Upper lobe of right lung (tissue), 1 donor: ENCODE data around the gene ZNF354C. TPM values are rescaled to one million over a fixed set of nuclear protein-coding genes. Genes with fewer than 3 reads are reported as not detected.

Experiments used
- ATAC-seq: fragments of 200-7000 bp; cut with Tn5 transposase; one replicate; pipeline ENCODE4 v1.9.1; 2020; ENCODE audit warnings: mild to moderate bottlenecking, moderate library complexity
- DNase-seq: peaks from one replicate; pipeline ENCODE4 v3.0.0-alpha.2; 2020
- H3K27ac ChIP-seq: fragments of 200-600 bp; one replicate; pipeline ENCODE4 v1.8.0; 2022
- H3K27me3 ChIP-seq: fragments of 200-600 bp; one replicate; pipeline ENCODE4 v1.8.0; 2022; ENCODE audit warnings: mild to moderate bottlenecking
- H3K36me3 ChIP-seq: fragments of 200-600 bp; one replicate; pipeline ENCODE4 v1.8.0; 2022
- H3K4me1 ChIP-seq: fragments of 200-600 bp; one replicate; pipeline ENCODE4 v1.8.0; 2022
- H3K4me3 ChIP-seq: fragments of 200-600 bp; one replicate; pipeline ENCODE4 v1.8.0; 2022; ENCODE audit warnings: mild to moderate bottlenecking
- H3K9me3 ChIP-seq: fragments of 200-600 bp; one replicate; pipeline ENCODE4 v1.8.0; 2022
- intact Hi-C: fragments of 100-400 bp; cut with DNase I; formaldehyde crosslinking; loops from one replicate; pipeline ENCODE4 v1.11.0; 2022
- total RNA-seq: library from RNA; stranded (reverse); fragmentation: NEBNext Ultra II Directional; extraction: Animal tissue kit (Norgen Biotek cat#: 25700); gene quantifications from one replicate; pipeline ENCODE4 v1.2.1, GENCODE V29; 2021
- TF ChIP-seq, protein P1 (sequence below): fragments of 200-600 bp; IDR thresholded peaks from one replicate; pipeline ENCODE4 v1.8.0; 2022; ENCODE audit warnings: antibody characterized with exemption
- donor health status: DM: no; HTN: yes; CAD: no; lungs with severe emphysema.

The ZNF354C gene
- total RNA-seq, 1 donor from 2014 or later: 6.7 TPM

DNA sequence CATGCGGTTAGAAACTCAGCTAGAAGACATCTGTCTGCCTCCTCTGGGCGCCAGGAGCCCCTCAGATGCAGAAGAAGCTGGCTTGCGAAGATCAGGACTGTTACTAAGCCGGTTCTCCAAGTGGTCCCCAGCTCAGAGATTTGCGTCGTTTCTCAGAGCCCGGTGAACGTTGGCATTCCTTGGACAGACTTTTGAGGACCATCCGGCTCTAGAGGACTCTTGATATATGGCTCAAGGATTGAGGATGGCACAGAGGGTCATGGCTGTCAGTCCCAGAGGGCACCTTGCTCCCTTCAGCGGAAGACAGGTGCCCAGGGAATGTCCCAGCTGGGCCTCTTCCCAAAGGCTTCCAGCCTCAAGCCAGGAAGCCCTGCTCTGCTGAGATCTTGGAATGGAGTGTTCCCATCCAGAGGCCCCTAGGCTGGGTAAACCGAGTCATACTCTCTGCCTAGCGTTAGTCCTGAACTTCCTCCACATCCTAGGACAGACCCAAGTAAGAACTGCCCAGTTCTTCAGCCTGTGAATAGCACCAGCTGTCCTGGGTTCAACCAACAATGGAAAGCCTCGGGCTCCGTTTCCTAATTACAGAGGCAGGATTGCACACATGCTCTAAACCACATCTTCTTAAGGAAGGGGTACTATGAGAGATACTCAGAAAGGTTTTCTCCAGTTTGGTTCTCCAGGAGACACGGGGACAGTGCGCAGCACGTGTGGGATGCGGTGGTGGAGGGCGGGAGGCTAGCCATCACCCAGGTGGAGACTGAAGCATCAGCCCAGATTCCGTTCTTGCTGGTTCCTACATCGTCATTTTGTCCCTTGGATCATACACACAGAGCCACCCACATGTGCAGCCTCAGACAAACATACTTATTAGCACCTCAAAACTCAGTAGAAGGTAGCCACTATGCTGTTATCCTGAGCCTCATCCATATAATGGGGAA lies 51.4 kb downstream of the ZNF354C start:
- ATAC-seq (no peak), DNase-seq (no peak)
- Histone ChIP-seq H3K4me3 (no peak overlapping the region), H3K9me3 (peaks cover 27% of the 10 kb centered on the region), H3K27ac (no peak overlapping the region), H3K36me3 (no peaks in the 10 kb centered on the region), H3K27me3 (no peaks in the 10 kb centered on the region), H3K4me1 (no peaks in the 10 kb centered on the region)
- TF ChIP-seq, protein P1, sequence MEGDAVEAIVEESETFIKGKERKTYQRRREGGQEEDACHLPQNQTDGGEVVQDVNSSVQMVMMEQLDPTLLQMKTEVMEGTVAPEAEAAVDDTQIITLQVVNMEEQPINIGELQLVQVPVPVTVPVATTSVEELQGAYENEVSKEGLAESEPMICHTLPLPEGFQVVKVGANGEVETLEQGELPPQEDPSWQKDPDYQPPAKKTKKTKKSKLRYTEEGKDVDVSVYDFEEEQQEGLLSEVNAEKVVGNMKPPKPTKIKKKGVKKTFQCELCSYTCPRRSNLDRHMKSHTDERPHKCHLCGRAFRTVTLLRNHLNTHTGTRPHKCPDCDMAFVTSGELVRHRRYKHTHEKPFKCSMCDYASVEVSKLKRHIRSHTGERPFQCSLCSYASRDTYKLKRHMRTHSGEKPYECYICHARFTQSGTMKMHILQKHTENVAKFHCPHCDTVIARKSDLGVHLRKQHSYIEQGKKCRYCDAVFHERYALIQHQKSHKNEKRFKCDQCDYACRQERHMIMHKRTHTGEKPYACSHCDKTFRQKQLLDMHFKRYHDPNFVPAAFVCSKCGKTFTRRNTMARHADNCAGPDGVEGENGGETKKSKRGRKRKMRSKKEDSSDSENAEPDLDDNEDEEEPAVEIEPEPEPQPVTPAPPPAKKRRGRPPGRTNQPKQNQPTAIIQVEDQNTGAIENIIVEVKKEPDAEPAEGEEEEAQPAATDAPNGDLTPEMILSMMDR: no peak
- intact Hi-C loops: no loop called here

DNA sequence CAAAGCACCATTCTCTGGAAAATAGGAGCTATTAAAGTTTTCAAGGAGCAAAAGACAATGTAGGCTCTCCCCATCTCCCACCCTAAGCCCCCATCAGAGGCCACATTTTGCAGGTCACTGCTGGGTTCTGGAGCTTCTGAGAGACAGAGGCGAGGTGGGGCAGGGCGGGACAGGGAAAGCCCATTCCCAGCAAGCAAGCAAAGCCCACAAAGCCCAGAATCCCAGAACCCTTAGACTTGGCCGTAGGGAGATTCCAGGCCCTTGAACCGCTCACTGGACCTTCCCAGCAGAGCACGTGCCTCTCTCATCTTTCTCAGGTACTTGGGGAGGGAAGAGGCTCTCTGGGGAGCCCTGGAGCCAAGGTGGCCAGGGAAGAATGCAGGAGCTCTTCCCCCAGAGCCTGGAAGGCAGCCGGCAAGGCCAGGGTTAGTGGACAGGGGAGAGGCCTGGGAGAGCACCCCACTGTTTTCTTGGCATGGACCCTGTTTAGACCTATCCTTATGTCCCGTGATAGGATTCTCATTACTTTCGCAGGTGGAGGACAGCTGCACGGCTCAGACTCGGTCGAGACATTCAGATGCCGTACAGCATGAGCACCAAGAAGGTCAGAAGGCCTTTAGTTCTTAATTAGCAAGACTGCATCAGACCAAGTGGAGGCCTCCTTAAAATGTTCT lies 52.4 kb downstream of the ZNF354C start:
- Histone ChIP-seq H3K27ac (no peak overlapping the region), H3K9me3 (peaks cover 19% of the 10 kb centered on the region), H3K4me1 (no peaks in the 10 kb centered on the region), H3K27me3 (no peaks in the 10 kb centered on the region), H3K4me3 (no peak overlapping the region), H3K36me3 (no peaks in the 10 kb centered on the region)
- TF ChIP-seq, protein P1: no peak
- no peak for ATAC-seq
- no peak for DNase-seq
- intact Hi-C loops: no loop called here

DNA sequence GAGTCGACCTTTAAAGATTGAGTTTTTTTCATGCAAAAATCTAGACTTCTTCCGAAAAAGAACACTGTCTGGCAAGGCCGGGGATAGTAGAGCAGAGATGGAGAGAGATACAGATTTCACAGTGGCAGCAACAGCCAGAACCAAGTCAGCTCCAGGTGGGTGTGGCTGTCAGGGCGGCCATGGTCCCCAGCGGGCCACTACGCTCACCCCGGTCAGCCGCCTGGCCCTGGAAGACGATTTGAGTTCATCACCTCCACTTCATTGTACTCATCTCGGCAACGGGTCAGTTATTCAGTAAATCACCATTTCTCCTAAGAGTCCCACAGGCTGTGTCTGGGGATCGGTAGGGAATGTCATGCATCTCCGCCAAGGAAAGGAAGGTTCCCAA lies 53.0 kb downstream of the ZNF354C start:
- Histone ChIP-seq H3K27ac (no peak overlapping the region), H3K4me3 (no peak overlapping the region), H3K4me1 (no peaks in the 10 kb centered on the region), H3K36me3 (no peaks in the 10 kb centered on the region), H3K9me3 (peaks cover 14% of the 10 kb centered on the region), H3K27me3 (no peaks in the 10 kb centered on the region)
- DNase-seq (no peak), ATAC-seq (no peak)
- TF ChIP-seq, protein P1: no peak
- intact Hi-C loops: no loop called here

DNA sequence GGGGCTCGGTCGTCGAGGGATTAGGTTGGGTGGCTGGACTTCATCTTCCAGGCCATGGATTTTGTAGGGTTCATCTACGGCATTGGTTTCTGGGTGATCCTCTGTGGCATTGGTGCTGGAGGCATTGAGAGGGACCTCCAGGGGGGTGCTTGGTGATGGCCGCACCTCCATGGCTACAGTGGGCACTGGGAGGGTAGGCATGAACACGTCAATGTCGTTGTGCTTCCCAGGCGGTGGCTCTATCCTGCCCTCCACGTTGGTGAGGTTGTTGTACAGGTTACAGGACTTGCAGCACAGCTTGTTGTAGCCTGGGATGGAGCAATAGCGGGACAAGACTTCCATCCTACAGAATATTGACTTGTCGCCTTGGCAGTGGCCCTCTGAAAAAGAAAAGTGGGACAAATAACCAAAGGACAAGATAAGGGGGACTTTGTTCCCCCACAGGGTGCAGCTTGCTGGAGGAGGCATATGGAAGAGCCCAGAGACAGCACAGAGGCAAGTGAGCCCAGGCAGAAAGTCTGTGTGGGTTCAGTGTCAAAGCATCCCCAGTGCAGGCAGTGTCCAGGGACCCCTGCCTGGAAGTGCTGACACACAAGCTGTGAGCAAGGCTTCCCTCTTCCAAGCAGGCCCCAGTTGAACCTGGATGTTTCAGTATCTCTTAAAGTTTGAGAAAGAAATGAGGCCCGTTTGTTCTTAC lies 53.9 kb downstream of the ZNF354C start:
- Histone ChIP-seq H3K27ac (no peak overlapping the region), H3K27me3 (no peaks in the 10 kb centered on the region), H3K36me3 (no peaks in the 10 kb centered on the region), H3K4me3 (no peak overlapping the region), H3K9me3 (peaks cover 13% of the 10 kb centered on the region), H3K4me1 (no peaks in the 10 kb centered on the region)
- ATAC-seq: no peak
- DNase-seq: no peak
- intact Hi-C loops: no loop called here
- TF ChIP-seq, protein P1: no peak

DNA sequence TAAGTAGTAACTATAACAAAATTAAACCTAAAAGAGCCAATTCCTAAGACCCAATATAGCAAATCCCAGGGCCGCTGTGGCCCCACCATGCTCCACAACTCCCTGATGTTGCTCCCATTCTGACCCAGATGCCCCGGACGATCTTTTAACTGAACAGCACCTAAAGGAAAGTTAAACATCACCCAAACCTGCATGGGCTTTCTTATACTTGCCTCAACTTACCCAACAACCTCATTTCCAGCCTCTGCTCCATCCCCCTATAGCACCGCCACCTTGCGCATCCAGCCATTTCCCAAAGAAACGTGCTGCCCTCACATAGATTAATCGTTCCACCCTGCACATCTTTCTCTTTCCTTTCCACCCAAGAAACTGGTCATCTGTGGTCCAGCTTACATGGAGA lies 54.6 kb downstream of the ZNF354C start:
- Histone ChIP-seq H3K9me3 (peaks cover 13% of the 10 kb centered on the region), H3K27ac (no peak overlapping the region), H3K27me3 (no peaks in the 10 kb centered on the region), H3K4me3 (no peak overlapping the region), H3K4me1 (no peaks in the 10 kb centered on the region), H3K36me3 (no peaks in the 10 kb centered on the region)
- ATAC-seq (no peak), DNase-seq (peak; percentile 10)
- intact Hi-C loops: no loop called here
- TF ChIP-seq, protein P1: no peak
